Prostate gland (tissue), 2 donors: ENCODE measurements around the gene TMEM140.

Experiments
- CTCF ChIP-seq, 4 experiments: fragments of 200-600 bp in 2 of 4; fragments of 450-650 bp in 2 of 4; sonication (generic) in 2 of 4; IDR thresholded peaks; 1 replicate in 3 of 4; 2 replicates in 1 of 4; pipeline ENCODE4 v1.5.1; 2016 to 2019; ENCODE audit warnings: antibody characterized with exemption in 4 of 4, mild to moderate bottlenecking in 2 of 4, moderate library complexity in 2 of 4
- POLR2AphosphoS5 ChIP-seq: sonication (generic); formaldehyde crosslinking; IDR thresholded peaks from one replicate; pipeline ENCODE4 v1.6.1; 2017; ENCODE audit warnings: antibody characterized with exemption

- TF ChIP-seq CTCF (IDR thresholded peaks at IDR 0.05) (no peak), POLR2AphosphoS5 (no peak)
These were observed 41.4 kb downstream of the TMEM140 start for GRCh38 chr7:135189221-135189662.
